ENCODE results near the gene TMED6.

TMED6 gene

DNA sequence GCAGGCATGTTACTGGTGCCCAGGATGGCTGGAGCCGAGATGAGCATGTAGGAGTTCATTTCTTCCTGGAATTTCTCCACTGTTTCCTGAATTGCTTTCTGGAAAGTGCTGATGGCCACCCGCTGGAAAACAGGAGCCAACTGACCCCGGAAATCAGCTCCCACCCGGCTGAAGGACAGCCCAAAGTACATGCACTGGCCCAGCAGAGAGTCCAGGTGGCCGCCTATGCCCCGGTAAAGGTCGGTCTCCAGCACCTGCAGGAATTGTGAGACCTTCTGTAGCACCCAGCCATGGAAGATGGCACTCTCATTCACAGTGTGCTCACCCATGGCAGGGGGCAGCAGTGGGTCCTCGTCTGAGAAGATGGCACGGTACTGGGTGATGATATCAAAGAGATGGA lies 16.9 kb downstream of the TMED6 start:
- CTCF ChIA-PET = no interaction called here

DNA sequence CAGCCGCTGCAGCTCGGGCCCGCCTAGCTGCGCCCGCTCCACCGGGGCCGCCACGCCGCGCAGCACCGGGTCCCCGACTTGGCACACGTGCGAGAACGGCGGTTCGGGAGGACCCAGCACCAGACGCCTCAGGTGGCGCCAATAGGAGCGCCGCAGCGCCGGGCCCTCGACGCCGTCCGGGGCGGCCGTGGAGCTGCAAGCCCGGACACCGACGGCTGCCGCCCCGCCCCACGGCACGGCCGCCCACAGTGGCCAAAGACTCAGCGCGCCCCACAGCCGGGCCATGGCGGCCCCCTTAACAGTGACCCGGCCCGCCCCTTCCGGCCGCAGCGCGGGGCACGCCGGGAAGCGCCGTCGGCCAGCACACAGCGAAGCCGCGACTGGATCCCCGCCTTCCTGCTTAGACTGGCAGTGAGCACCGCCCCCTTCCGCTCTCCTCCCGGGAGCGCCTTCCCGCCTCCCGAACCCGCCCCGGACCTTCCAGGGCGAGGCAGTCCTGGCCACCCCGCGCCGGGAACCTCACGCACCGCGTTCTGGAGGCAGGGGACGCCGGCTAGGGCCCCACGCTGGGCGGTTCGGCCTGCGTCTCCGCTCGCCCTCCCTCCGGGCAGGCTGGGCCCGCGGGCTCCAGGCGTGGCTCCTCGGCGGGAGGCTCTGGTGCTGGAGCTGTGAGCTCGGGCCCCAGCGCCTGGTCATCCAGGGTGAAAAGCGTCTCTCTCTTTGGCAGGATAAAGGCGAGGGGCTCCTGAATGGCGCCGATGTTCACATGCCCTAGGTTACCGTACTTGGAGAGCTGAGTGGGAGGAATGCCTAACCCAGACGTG lies 21.1 kb downstream of the TMED6 start, which contains the start of gene PDF:
PDF (minus strand) TSS at position 303 of the 824 bp plus-strand sequence; CDS start at position 285, 18 bp downstream.
- DNase-seq (ENCODE audit: low spot score) = peak; percentile 90
- CTCF ChIA-PET = interaction anchor here (0.7 kb wide), 1 partner anchor 10 kb away, joined by 3 read pairs; no protein-coding TSS in a partner anchor
- TF ChIP-seq, protein P1, sequence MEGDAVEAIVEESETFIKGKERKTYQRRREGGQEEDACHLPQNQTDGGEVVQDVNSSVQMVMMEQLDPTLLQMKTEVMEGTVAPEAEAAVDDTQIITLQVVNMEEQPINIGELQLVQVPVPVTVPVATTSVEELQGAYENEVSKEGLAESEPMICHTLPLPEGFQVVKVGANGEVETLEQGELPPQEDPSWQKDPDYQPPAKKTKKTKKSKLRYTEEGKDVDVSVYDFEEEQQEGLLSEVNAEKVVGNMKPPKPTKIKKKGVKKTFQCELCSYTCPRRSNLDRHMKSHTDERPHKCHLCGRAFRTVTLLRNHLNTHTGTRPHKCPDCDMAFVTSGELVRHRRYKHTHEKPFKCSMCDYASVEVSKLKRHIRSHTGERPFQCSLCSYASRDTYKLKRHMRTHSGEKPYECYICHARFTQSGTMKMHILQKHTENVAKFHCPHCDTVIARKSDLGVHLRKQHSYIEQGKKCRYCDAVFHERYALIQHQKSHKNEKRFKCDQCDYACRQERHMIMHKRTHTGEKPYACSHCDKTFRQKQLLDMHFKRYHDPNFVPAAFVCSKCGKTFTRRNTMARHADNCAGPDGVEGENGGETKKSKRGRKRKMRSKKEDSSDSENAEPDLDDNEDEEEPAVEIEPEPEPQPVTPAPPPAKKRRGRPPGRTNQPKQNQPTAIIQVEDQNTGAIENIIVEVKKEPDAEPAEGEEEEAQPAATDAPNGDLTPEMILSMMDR (conservative IDR thresholded peaks at IDR 0.05; ENCODE audit: low read depth) = no peak
- H3K27ac ChIP-seq = peak within 1 kb of the TSS; percentile 87
- POLR2A ChIA-PET (ENCODE audit: low non-redundant PET) = interaction anchor here (0.5 to 2.0 kb wide), 4 partner anchors 9 to 1094 kb away, joined by 3 to 11 read pairs (median 4); partner anchors contain the start of genes COG8 and NIP7

More for the DNA sequence above, 16.9 kb downstream of the TMED6 start:
- peak overlapping the region; percentile 21 for H3K27ac ChIP-seq
- TF ChIP-seq, protein P1 (conservative IDR thresholded peaks at IDR 0.05; ENCODE audit: low read depth) = no peak
- POLR2A ChIA-PET (ENCODE audit: low non-redundant PET) = no interaction called here
- no peak for DNase-seq (ENCODE audit: low spot score)

DNA sequence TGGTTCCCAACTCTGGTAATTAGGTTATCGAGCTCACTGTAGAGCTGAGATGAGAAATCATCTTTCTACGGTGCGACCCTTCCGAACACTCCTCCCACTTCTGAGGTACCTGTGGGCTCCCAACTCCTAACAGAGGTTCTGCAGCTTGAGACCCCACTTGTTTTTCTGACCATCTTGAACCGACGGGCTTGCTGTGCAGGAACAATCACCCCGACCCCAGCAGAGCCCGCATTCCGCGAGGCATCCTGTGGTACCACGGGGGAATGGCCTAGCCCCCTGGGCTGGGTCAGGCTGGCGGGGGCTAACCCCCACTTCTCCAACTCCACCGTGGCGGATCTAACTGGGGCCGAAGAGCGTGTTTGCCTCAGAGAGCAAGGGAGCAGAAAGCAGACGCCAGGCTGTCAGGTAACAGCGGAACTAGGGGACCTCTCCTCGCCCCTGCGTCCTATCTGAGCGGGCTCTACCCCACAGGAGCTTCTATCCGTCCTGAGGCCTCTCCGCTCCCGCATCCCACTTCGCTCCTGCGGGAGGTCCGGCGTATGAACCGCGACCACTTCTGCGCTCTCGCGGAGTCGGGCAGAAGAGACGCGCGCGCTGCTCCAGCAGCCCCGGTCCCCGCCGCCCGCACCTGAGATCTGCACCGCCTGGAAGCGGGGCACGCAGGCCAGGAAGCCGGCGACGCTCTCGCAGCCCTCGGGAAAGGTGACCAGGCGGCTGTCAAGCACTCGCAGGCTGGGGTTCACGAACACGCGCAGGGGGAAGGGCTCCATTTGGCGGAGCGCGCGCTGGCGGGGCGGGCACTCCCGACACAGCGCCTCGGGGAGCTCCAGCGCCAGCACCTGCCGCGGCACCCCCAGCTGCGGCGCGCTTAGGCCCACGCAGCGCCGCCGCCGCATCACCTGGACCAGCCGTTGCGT lies 22.0 kb downstream of the TMED6 start:
- DNase-seq (ENCODE audit: low spot score) = no peak
- TF ChIP-seq, protein P1 (conservative IDR thresholded peaks at IDR 0.05; ENCODE audit: low read depth) = no peak
- CTCF ChIA-PET = interaction anchor here (0.6 to 0.7 kb wide), 3 partner anchors 9 to 1045 kb away, joined by 3 read pairs; no protein-coding TSS in a partner anchor
- H3K27ac ChIP-seq = peak overlapping the region; percentile 87
- POLR2A ChIA-PET (ENCODE audit: low non-redundant PET) = interaction anchor here (0.5 to 2.0 kb wide), 2 partner anchors 10 to 1093 kb away, joined by 3 to 11 read pairs; partner anchors contain the start of genes COG8 and NIP7

- ChIA-PET POLR2A (ENCODE audit: low non-redundant PET) (interaction anchor here (0.5 to 2.0 kb wide), 2 partner anchors 11 to 1984 kb away, joined by 6 to 11 read pairs; partner anchors contain the start of genes COG8 and NIP7), CTCF (interaction anchor here (0.6 kb wide), 2 partner anchors 427 to 1044 kb away, joined by 3 read pairs; no protein-coding TSS in a partner anchor)
- H3K27ac ChIP-seq = peak overlapping the region; percentile 87
- peak; percentile 65 for DNase-seq (ENCODE audit: low spot score)
- TF ChIP-seq, protein P1 (conservative IDR thresholded peaks at IDR 0.05; ENCODE audit: low read depth) = no peak
These were observed 22.7 kb downstream of the TMED6 start for GRCh38 chr16:69328854-69329316.

GRCh38 chr16:69327585-69328310 lies 23.8 kb downstream of the TMED6 start:
- ChIA-PET POLR2A (ENCODE audit: low non-redundant PET) (no interaction called here), CTCF (interaction anchor here (1.1 kb wide), 1 partner anchor 13 kb away, joined by 5 read pairs; no protein-coding TSS in a partner anchor)
- TF ChIP-seq, protein P1 (conservative IDR thresholded peaks at IDR 0.05; ENCODE audit: low read depth) = no peak
- H3K27ac ChIP-seq = peak overlapping the region; percentile 87
- no peak for DNase-seq (ENCODE audit: low spot score)

Data from RWPE1 (cell line).